Activated CD4-positive, CD25-positive, alpha-beta regulatory T cell treated with anti-CD3 and anti-CD28 coated beads, Interleukin-2, amount 50 U/mL, for 16 hours (primary cell): ENCODE measurements around the gene BID.

Experiments
- DNase-seq: peaks from one replicate; pipeline ENCODE4 v3.0.0-alpha.2; 2020; ENCODE audit warnings: low read depth, low spot score

The BID gene

GRCh38 chr22:17774206-17774925 is at the start of gene BID:
TSS of gene BID (minus strand) at chr22:17774469. CDS start at chr22:17750116, 24,353 bp downstream.
- DNase-seq, result no peak

GRCh38 chr22:17823964-17824363 is 49.7 kb upstream of the BID start:
- no peak for DNase-seq

- DNase-seq, result no peak
Measured at GRCh38 chr22:17823226-17823625, 49.0 kb upstream of the BID start.

GRCh38 chr22:17822087-17822486 is 47.8 kb upstream of the BID start:
- DNase-seq, result no peak

- no peak for DNase-seq
Measured at GRCh38 chr22:17820879-17821439, 46.7 kb upstream of the BID start.

GRCh38 chr22:17818649-17819048 is 44.4 kb upstream of the BID start:
- DNase-seq, result no peak

- no peak for DNase-seq
Measured at GRCh38 chr22:17818180-17818579, 43.9 kb upstream of the BID start.

- no peak for DNase-seq
Measured at GRCh38 chr22:17817511-17818065, 43.3 kb upstream of the BID start.

- DNase-seq, result no peak
Measured at GRCh38 chr22:17817079-17817478, 42.8 kb upstream of the BID start.

- no peak for DNase-seq
Measured at GRCh38 chr22:17816649-17817048, 42.4 kb upstream of the BID start.

- DNase-seq, result no peak
Measured at GRCh38 chr22:17815703-17816254, 41.5 kb upstream of the BID start.

- DNase-seq, result no peak
Measured at GRCh38 chr22:17814830-17815229, 40.6 kb upstream of the BID start.

- no peak for DNase-seq
Measured at GRCh38 chr22:17814084-17814483, 39.8 kb upstream of the BID start.

GRCh38 chr22:17811119-17811518 is 36.9 kb upstream of the BID start:
- no peak for DNase-seq

GRCh38 chr22:17810570-17811116 is 36.4 kb upstream of the BID start:
- DNase-seq, result no peak

GRCh38 chr22:17808693-17809403 is 34.6 kb upstream of the BID start:
- no peak for DNase-seq

GRCh38 chr22:17807578-17808410 is 33.5 kb upstream of the BID start:
- DNase-seq, result no peak

GRCh38 chr22:17807086-17807485 is 32.8 kb upstream of the BID start:
- no peak for DNase-seq

GRCh38 chr22:17806437-17806836 is 32.2 kb upstream of the BID start:
- DNase-seq, result no peak

- DNase-seq, result no peak
Measured at GRCh38 chr22:17804331-17805080, 30.2 kb upstream of the BID start.
